HG02642 (cell line): ENCODE measurements around the gene TTC17.
"Not testable (repeated sequence)": the region's sequence is repeated elsewhere in the genome, so short reads cannot be mapped to it uniquely, and the experiment has no call there.

Source experiments
- ATAC-seq: cut with Tn5 transposase; IDR thresholded peaks from one replicate; pipeline ENCODE4 v1.9.1; 2021; ENCODE audit warnings: mild to moderate bottlenecking; ENCODE audit not compliant: unreplicated experiment, poor library complexity

TTC17 gene, protein sequence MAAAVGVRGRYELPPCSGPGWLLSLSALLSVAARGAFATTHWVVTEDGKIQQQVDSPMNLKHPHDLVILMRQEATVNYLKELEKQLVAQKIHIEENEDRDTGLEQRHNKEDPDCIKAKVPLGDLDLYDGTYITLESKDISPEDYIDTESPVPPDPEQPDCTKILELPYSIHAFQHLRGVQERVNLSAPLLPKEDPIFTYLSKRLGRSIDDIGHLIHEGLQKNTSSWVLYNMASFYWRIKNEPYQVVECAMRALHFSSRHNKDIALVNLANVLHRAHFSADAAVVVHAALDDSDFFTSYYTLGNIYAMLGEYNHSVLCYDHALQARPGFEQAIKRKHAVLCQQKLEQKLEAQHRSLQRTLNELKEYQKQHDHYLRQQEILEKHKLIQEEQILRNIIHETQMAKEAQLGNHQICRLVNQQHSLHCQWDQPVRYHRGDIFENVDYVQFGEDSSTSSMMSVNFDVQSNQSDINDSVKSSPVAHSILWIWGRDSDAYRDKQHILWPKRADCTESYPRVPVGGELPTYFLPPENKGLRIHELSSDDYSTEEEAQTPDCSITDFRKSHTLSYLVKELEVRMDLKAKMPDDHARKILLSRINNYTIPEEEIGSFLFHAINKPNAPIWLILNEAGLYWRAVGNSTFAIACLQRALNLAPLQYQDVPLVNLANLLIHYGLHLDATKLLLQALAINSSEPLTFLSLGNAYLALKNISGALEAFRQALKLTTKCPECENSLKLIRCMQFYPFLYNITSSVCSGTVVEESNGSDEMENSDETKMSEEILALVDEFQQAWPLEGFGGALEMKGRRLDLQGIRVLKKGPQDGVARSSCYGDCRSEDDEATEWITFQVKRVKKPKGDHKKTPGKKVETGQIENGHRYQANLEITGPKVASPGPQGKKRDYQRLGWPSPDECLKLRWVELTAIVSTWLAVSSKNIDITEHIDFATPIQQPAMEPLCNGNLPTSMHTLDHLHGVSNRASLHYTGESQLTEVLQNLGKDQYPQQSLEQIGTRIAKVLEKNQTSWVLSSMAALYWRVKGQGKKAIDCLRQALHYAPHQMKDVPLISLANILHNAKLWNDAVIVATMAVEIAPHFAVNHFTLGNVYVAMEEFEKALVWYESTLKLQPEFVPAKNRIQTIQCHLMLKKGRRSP

DNA sequence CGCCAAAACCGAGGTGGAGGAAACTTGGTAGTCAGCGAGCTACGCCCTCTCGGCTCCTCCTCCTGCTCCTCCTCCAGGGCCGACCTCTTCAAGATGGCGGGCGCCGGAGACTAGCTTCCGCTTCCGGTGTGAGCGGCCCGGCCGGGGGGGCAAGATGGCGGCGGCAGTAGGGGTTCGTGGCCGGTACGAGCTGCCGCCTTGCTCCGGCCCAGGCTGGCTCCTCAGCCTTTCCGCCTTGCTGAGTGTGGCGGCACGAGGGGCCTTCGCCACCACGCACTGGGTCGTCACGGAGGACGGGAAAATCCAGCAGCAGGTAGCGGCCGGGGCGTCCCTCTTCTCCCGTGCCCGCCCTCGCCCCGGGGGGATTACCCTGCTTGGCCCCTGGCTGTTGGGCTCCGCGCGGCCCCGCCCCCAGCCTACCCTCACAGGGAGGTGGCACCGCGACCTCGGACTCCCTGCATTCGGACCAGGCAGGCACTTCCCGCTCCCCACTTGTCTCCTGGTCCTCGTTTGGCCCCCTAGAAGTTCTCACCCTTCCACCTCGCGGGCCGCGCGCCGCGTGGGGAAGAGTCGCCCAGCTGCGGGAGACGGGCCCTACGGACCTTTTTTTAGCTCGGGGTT is at the start of gene TTC17:
Gene TTC17, plus strand, starts transcription at position 120 of the 621 bp plus-strand sequence. Its CDS starts 35 bp downstream, at position 155.
- peak; percentile 95 for ATAC-seq

GRCh38 chr11:43311791-43312607 is 46.7 kb upstream of the TTC17 start, which contains the start of gene API5:
Gene API5, plus strand, starts transcription at chr11:43311996. Its CDS starts 132 bp downstream, at chr11:43312128.
- peak; percentile 99 for ATAC-seq

GRCh38 chr11:43315966-43316365 is 42.8 kb upstream of the TTC17 start:
- no peak for ATAC-seq

DNA sequence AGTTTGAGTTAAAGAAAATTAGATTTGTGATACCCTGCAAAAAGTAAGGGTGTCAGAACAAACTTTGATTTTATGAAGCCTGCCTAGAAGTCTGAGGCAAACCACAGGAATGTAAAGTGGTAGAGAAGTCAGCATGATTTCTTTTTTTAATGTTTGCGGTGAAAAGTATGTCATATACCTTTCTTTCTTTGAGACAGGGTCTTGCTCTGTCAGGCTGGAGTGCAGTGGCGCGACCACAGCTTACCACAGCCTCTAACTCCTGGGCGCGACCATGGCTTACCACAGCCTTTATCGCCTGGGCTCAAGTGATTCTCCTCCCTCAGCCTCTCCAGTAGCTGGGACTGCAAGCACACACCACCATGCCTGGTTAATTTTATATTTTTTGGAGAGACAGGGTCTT is 42.3 kb upstream of the TTC17 start:
- no peak for ATAC-seq

DNA sequence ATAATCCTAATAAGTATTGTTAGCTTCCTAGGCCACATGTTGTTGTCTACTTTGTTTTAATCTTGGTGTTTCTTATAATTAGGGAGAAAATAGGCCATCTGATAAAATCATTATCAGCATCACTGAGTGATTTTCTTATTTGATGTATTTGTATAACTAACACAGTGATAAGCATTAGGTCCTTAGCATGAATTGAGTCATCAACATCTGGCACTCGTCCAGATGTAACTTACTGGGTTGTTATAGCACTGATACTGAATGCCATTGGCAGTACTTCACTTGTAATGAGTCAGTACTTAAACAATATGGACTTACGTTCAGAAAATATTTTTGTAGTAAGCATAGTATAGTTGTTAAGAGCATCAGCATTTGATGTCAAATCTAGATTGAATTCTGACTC is 30.7 kb upstream of the TTC17 start:
- no peak for ATAC-seq

- ATAC-seq = no peak
These were observed 30.2 kb upstream of the TTC17 start for GRCh38 chr11:43328482-43328881.

DNA sequence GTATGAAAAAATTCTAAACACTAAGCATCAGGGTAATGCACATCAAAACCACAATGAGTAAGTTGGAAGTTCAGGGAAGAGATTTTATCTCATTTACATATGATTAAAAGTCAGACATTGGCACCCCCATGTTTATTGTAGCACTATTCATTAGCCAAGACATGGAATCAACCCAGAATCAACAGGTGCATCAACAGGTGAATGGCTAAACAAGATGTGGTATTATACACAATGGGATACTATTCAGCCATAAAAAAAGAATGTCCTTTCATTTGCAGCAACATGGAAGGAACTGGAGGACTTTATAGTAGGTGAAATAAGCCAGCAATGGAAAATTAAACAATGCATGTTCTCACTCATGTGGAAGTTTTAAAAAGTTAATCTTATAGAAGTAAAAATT is 17.6 kb upstream of the TTC17 start:
- no peak for ATAC-seq

GRCh38 chr11:43351426-43351825 is 7.3 kb upstream of the TTC17 start:
- ATAC-seq = not testable (repeated sequence)

GRCh38 chr11:43354311-43354710 is 4.4 kb upstream of the TTC17 start:
- no peak for ATAC-seq

GRCh38 chr11:43356336-43356735 is 2.4 kb upstream of the TTC17 start:
- no peak for ATAC-seq

GRCh38 chr11:43358279-43358800 is 380 bp upstream of the TTC17 start:
- no peak for ATAC-seq

- peak; percentile 51 for ATAC-seq
These were observed 700 bp downstream of the TTC17 start for GRCh38 chr11:43359422-43359818.

GRCh38 chr11:43360361-43361032 is 1.8 kb downstream of the TTC17 start:
- ATAC-seq = no peak

GRCh38 chr11:43366677-43367076 is 8.0 kb downstream of the TTC17 start:
- ATAC-seq = no peak

- ATAC-seq = peak; percentile 55
These were observed 8.9 kb downstream of the TTC17 start for GRCh38 chr11:43367382-43368178.

GRCh38 chr11:43376065-43376464 is 17.3 kb downstream of the TTC17 start:
- no peak for ATAC-seq

GRCh38 chr11:43376594-43376993 is 17.9 kb downstream of the TTC17 start:
- no peak for ATAC-seq

GRCh38 chr11:43377389-43377788 is 18.7 kb downstream of the TTC17 start:
- ATAC-seq = no peak
